T-helper 22 cell (primary cell): ENCODE results near the gene DTD1.

Experiments
- DNase-seq: peaks from one replicate; pipeline ENCODE4 v3.0.0-alpha.2; 2020; ENCODE audit warnings: low read depth

Gene DTD1

GRCh38 chr20:18615020-18615650, 27.3 kb downstream of the DTD1 start:
- DNase-seq: no peak

GRCh38 chr20:18621004-18621403, 33.1 kb downstream of the DTD1 start:
- no peak for DNase-seq

GRCh38 chr20:18623156-18623910, 35.5 kb downstream of the DTD1 start:
- no peak for DNase-seq

GRCh38 chr20:18624948-18625347, 37.1 kb downstream of the DTD1 start:
- no peak for DNase-seq

- no peak for DNase-seq
Observed at GRCh38 chr20:18625907-18626655, 38.2 kb downstream of the DTD1 start.

GRCh38 chr20:18628330-18628920, 40.6 kb downstream of the DTD1 start:
- no peak for DNase-seq

- no peak for DNase-seq
Observed at GRCh38 chr20:18632196-18632789, 44.4 kb downstream of the DTD1 start.

- DNase-seq: no peak
Observed at GRCh38 chr20:18633411-18633810, 45.6 kb downstream of the DTD1 start.

- DNase-seq: no peak
Observed at GRCh38 chr20:18634501-18634900, 46.6 kb downstream of the DTD1 start.

GRCh38 chr20:18635380-18635779, 47.5 kb downstream of the DTD1 start:
- DNase-seq: no peak

- DNase-seq: no peak
Observed at GRCh38 chr20:18637224-18637623, 49.4 kb downstream of the DTD1 start.

- DNase-seq: no peak
Observed at GRCh38 chr20:18638768-18639167, 50.9 kb downstream of the DTD1 start.

- no peak for DNase-seq
Observed at GRCh38 chr20:18639501-18639979, 51.7 kb downstream of the DTD1 start.

- no peak for DNase-seq
Observed at GRCh38 chr20:18645196-18645745, 57.4 kb downstream of the DTD1 start.

- DNase-seq: no peak
Observed at GRCh38 chr20:18645851-18646250, 58.0 kb downstream of the DTD1 start.

- DNase-seq: no peak
Observed at GRCh38 chr20:18647777-18648176, 59.9 kb downstream of the DTD1 start.

- DNase-seq: no peak
Observed at GRCh38 chr20:18650224-18650623, 62.4 kb downstream of the DTD1 start.

- no peak for DNase-seq
Observed at GRCh38 chr20:18653736-18654447, 66.0 kb downstream of the DTD1 start.

GRCh38 chr20:18654448-18654773, 66.6 kb downstream of the DTD1 start:
- no peak for DNase-seq

GRCh38 chr20:18657575-18657974, 69.7 kb downstream of the DTD1 start:
- DNase-seq: no peak
